H7 (cell line): ENCODE results near the gene EHMT1. TPM values are rescaled to one million over a fixed set of nuclear protein-coding genes. Genes with fewer than 3 reads are reported as not detected.

Experiments used
- DNase-seq: peaks from one replicate; pipeline ENCODE4 v3.0.0; 2012
- H3K27me3 ChIP-seq: 2 replicates; pipeline ENCODE4 v1.6.0; 2011; ENCODE audit warnings: mild to moderate bottlenecking, low read length; ENCODE audit not compliant: control insufficient read depth, insufficient read depth
- H3K36me3 ChIP-seq: replicated peaks from 2 replicates; pipeline ENCODE4 v1.5.1; 2011; ENCODE audit warnings: low read length; ENCODE audit not compliant: control insufficient read depth, insufficient read depth
- H3K4me3 ChIP-seq: 2 replicates; pipeline ENCODE4 v1.5.1; 2011; ENCODE audit warnings: low read depth, mild to moderate bottlenecking, control low read depth, low read length, moderate library complexity; ENCODE audit not compliant: insufficient read depth
- total RNA-seq: library from RNA; depleted of rRNA; stranded (reverse); fragments of >200 nt; shearing (Covaris generic); gene quantifications from 2 replicates; pipeline ENCODE4 v1.2.3, GENCODE V29; 2014

Gene EHMT1
- total RNA-seq, 1 experiment from 2014 or later: 89.6 TPM

- peak; percentile 27 for DNase-seq
- no peak overlapping the region for H3K4me3 ChIP-seq
- peaks cover 6% of the 10 kb centered on the region for H3K36me3 ChIP-seq
- no peaks in the 10 kb centered on the region for H3K27me3 ChIP-seq
These were observed 210.6 kb downstream of the EHMT1 start for GRCh38 chr9:137829260-137829996.

GRCh38 chr9:137832191-137832700 lies 213.4 kb downstream of the EHMT1 start:
- no peaks in the 10 kb centered on the region for H3K27me3 ChIP-seq
- H3K36me3 ChIP-seq: no peaks in the 10 kb centered on the region; the same call in none of the 2 replicates
- peak; percentile 73 for DNase-seq
- no peak overlapping the region for H3K4me3 ChIP-seq

GRCh38 chr9:137832830-137833590 lies 214.2 kb downstream of the EHMT1 start:
- H3K4me3 ChIP-seq: no peak overlapping the region

GRCh38 chr9:137833721-137834613 lies 215.2 kb downstream of the EHMT1 start:
- DNase-seq: peak; percentile 77
- Histone ChIP-seq H3K36me3 (no peaks in the 10 kb centered on the region; the same call in 1 of the 2 replicates), H3K4me3 (no peak overlapping the region), H3K27me3 (no peaks in the 10 kb centered on the region)

More at GRCh38 chr9:137832830-137833590, 214.2 kb downstream of the EHMT1 start:
- no peaks in the 10 kb centered on the region for H3K27me3 ChIP-seq
- peak; percentile 60 for DNase-seq
- H3K36me3 ChIP-seq: no peaks in the 10 kb centered on the region; the same call in 1 of the 2 replicates

- peak; percentile 59 for DNase-seq
- no peak overlapping the region for H3K4me3 ChIP-seq
- no peaks in the 10 kb centered on the region; the same call in 1 of the 2 replicates for H3K36me3 ChIP-seq
- H3K27me3 ChIP-seq: no peaks in the 10 kb centered on the region
These were observed 216.2 kb downstream of the EHMT1 start for GRCh38 chr9:137834846-137835546.

- H3K4me3 ChIP-seq: no peak overlapping the region
- H3K27me3 ChIP-seq: no peaks in the 10 kb centered on the region
- peak; percentile 38 for DNase-seq
- no peaks in the 10 kb centered on the region; the same call in 1 of the 2 replicates for H3K36me3 ChIP-seq
These were observed 217.5 kb downstream of the EHMT1 start for GRCh38 chr9:137836151-137836830.

GRCh38 chr9:137836831-137837241 lies 218.0 kb downstream of the EHMT1 start:
- Histone ChIP-seq H3K27me3 (no peaks in the 10 kb centered on the region), H3K4me3 (no peak overlapping the region), H3K36me3 (no peaks in the 10 kb centered on the region; the same call in 1 of the 2 replicates)
- peak; percentile 78 for DNase-seq

- H3K4me3 ChIP-seq: no peak overlapping the region
- peak; percentile 61 for DNase-seq
- H3K27me3 ChIP-seq: no peaks in the 10 kb centered on the region
- H3K36me3 ChIP-seq: no peaks in the 10 kb centered on the region; the same call in 1 of the 2 replicates
These were observed 218.8 kb downstream of the EHMT1 start for GRCh38 chr9:137837345-137838278.

GRCh38 chr9:137838576-137838975 lies 219.8 kb downstream of the EHMT1 start:
- no peak for DNase-seq
- no peaks in the 10 kb centered on the region for H3K27me3 ChIP-seq
- H3K4me3 ChIP-seq: no peak overlapping the region
- no peaks in the 10 kb centered on the region for H3K36me3 ChIP-seq

- no peaks in the 10 kb centered on the region for H3K27me3 ChIP-seq
- no peak overlapping the region for H3K4me3 ChIP-seq
- no peaks in the 10 kb centered on the region for H3K36me3 ChIP-seq
- no peak for DNase-seq
These were observed 224.6 kb downstream of the EHMT1 start for GRCh38 chr9:137843355-137843754.

GRCh38 chr9:137851516-137852267 lies 232.9 kb downstream of the EHMT1 start:
- DNase-seq: no peak
- Histone ChIP-seq H3K27me3 (no peaks in the 10 kb centered on the region), H3K4me3 (no peak overlapping the region)

More at GRCh38 chr9:137851516-137852267, 232.9 kb downstream of the EHMT1 start:
- H3K36me3 ChIP-seq: no peaks in the 10 kb centered on the region
